H1 (cell line): ENCODE data around the gene GPR17. TPM values are rescaled to one million over a fixed set of nuclear protein-coding genes. Genes with fewer than 3 reads are reported as not detected.

Experiments used
- KDM4A ChIP-seq: IDR thresholded peaks from one replicate; pipeline ENCODE4 v1.7.1; 2012; ENCODE audit warnings: low read depth, mild to moderate bottlenecking, moderate library complexity, low read length, inconsistent platforms; ENCODE audit not compliant: severe bottlenecking
- TEAD4 ChIP-seq: IDR thresholded peaks from 2 replicates; pipeline ENCODE4 v1.6.1; 2012; ENCODE audit warnings: low read depth, low read length, inconsistent platforms, mixed read lengths
- polyA plus RNA-seq, 7 experiments: library from polyadenylated mRNA; depleted of rRNA in 3 of 7; stranded (reverse) in 5 of 7; unstranded in 2 of 7; fragments of >200 nt in 5 of 7; fragments of 200-250 nt in 2 of 7; gene quantifications; 1 replicate in 5 of 7; 2 replicates in 1 of 7; 4 replicates in 1 of 7; pipeline versions ENCODE4 v1.2.1 to v1.2.3, GENCODE V29; 2011 to 2013; ENCODE audit warnings: missing spikeins in 2 of 7, mixed read lengths in 2 of 7
- total RNA-seq: library from RNA; stranded (reverse); fragmentation: NEBNext Ultra II Directional; extraction: Animal tissue kit (Norgen Biotek cat#: 25700); gene quantifications from 2 replicates; pipeline ENCODE4 v1.2.1, GENCODE V29; 2021

Gene GPR17
- total and polyA plus RNA-seq, 2 of the 8 experiments (the other 6 are each of a cell fraction or from before 2014, with no cell fraction given): 0.03 TPM; not detected in 1

GRCh38 chr2:127679680-127680361 is 33.9 kb downstream of the GPR17 start (continued):
- TF ChIP-seq TEAD4 (no peak), KDM4A (no peak)
